Measurements from ENCODE around the gene KRCC1.
A peak's percentile ranks its signal among the peaks of the same experiment; 100 is the strongest.

The KRCC1 gene

GRCh38 chr2:88055371-88056128 is at the start of gene KRCC1:
TSS of gene KRCC1 (minus strand) at chr2:88055783. CDS start at chr2:88028563, 27,220 bp downstream.
- DNase-seq = peak; percentile 96

- no peak for DNase-seq
These were observed 44.9 kb upstream of the KRCC1 start for GRCh38 chr2:88100489-88100858.

GRCh38 chr2:88099798-88100488 is 44.4 kb upstream of the KRCC1 start:
- no peak for DNase-seq

GRCh38 chr2:88098558-88098900 is 42.9 kb upstream of the KRCC1 start:
- no peak for DNase-seq

GRCh38 chr2:88097891-88098557 is 42.4 kb upstream of the KRCC1 start:
- DNase-seq = no peak

GRCh38 chr2:88097192-88097591 is 41.6 kb upstream of the KRCC1 start:
- DNase-seq = no peak

GRCh38 chr2:88096708-88097107 is 41.1 kb upstream of the KRCC1 start:
- no peak for DNase-seq

GRCh38 chr2:88095022-88095421 is 39.4 kb upstream of the KRCC1 start:
- no peak for DNase-seq

- DNase-seq = no peak
These were observed 37.2 kb upstream of the KRCC1 start for GRCh38 chr2:88092773-88093172.

GRCh38 chr2:88091943-88092342 is 36.4 kb upstream of the KRCC1 start:
- DNase-seq = no peak

GRCh38 chr2:88090446-88091283 is 35.1 kb upstream of the KRCC1 start:
- DNase-seq = no peak

GRCh38 chr2:88088999-88089398 is 33.4 kb upstream of the KRCC1 start:
- no peak for DNase-seq

GRCh38 chr2:88087763-88088162 is 32.2 kb upstream of the KRCC1 start:
- DNase-seq = no peak

- no peak for DNase-seq
These were observed 31.5 kb upstream of the KRCC1 start for GRCh38 chr2:88087073-88087472.

GRCh38 chr2:88086401-88086800 is 30.8 kb upstream of the KRCC1 start:
- DNase-seq = no peak

- DNase-seq = no peak
These were observed 30.0 kb upstream of the KRCC1 start for GRCh38 chr2:88085602-88086001.

- no peak for DNase-seq
These were observed 29.5 kb upstream of the KRCC1 start for GRCh38 chr2:88085099-88085498.

- no peak for DNase-seq
These were observed 27.2 kb upstream of the KRCC1 start for GRCh38 chr2:88082781-88083180.

- DNase-seq = no peak
These were observed 26.5 kb upstream of the KRCC1 start for GRCh38 chr2:88081924-88082608.

GRCh38 chr2:88080545-88080944 is 25.0 kb upstream of the KRCC1 start:
- no peak for DNase-seq

- no peak for DNase-seq
These were observed 23.1 kb upstream of the KRCC1 start for GRCh38 chr2:88078643-88079172.

GRCh38 chr2:88077080-88077479 is 21.5 kb upstream of the KRCC1 start:
- no peak for DNase-seq
